Activated CD8-positive, alpha-beta T cell treated with anti-CD3 and anti-CD28 coated beads for 36 hours (primary cell): Measurements from ENCODE around the gene RETREG1. TPM values are rescaled to one million over a fixed set of nuclear protein-coding genes. Genes with fewer than 3 reads are reported as not detected.

Experiments used
- ATAC-seq: fragments of 200-7000 bp; cut with Tn5 transposase; one replicate; pipeline ENCODE4 v1.10.0; 2021; ENCODE audit warnings: mild to moderate bottlenecking, moderate library complexity
- CTCF ChIA-PET: fragments of 350-600 bp; sonication (Branson Sonifier 250); formaldehyde crosslinking; loops from one replicate; lab custom pipeline; 2021; ENCODE audit warnings: antibody characterized with exemption; lab: Charles Lee
- POLR2A ChIA-PET: fragments of 350-600 bp; sonication (Branson Sonifier 250); formaldehyde crosslinking; loops from one replicate; lab custom pipeline; 2021; ENCODE audit warnings: antibody characterized with exemption; lab: Charles Lee
- DNase-seq: peaks from one replicate; pipeline ENCODE4 v3.0.0-alpha.2; 2020
- H3K27ac Mint-ChIP-seq: one replicate; pipeline ENCODE4 v1.8.0; 2021; ENCODE audit warnings: mild to moderate bottlenecking, mixed read lengths
- H3K27me3 Mint-ChIP-seq: one replicate; pipeline ENCODE4 v1.8.0; 2021; ENCODE audit warnings: mixed read lengths
- H3K36me3 Mint-ChIP-seq: one replicate; pipeline ENCODE4 v1.8.0; 2021; ENCODE audit warnings: low read depth, mixed read lengths
- H3K4me1 Mint-ChIP-seq: one replicate; pipeline ENCODE4 v1.8.0; 2021; ENCODE audit warnings: low read depth, mixed read lengths
- H3K4me3 Mint-ChIP-seq: one replicate; pipeline ENCODE4 v1.8.0; 2021; ENCODE audit warnings: mild to moderate bottlenecking, moderate library complexity, mixed read lengths
- H3K9me3 Mint-ChIP-seq: one replicate; pipeline ENCODE4 v1.8.0; 2021; ENCODE audit warnings: mixed read lengths
- CTCF ChIP-seq: fragments of 200-600 bp; IDR thresholded peaks from one replicate; pipeline ENCODE4 v1.8.0; 2022; ENCODE audit warnings: antibody characterized with exemption, mild to moderate bottlenecking
- intact Hi-C: fragments of 100-400 bp; cut with micrococcal nuclease; formaldehyde crosslinking; loops from one replicate; pipeline ENCODE4 v1.10.0; 2022
- total RNA-seq, 2 experiments: library from RNA; stranded (reverse); gene quantifications; one replicate each; pipeline ENCODE4 v1.2.3, GENCODE V29; 2021

Gene RETREG1
- total RNA-seq, 2 experiments from 2014 or later: 31.7 to 31.9 TPM

GRCh38 chr5:16515532-16515931, 101.3 kb downstream of the RETREG1 start:
- Mint-ChIP-seq H3K4me3 (no peak overlapping the region), H3K4me1 (peaks cover 30% of the 10 kb centered on the region), H3K27me3 (no peaks in the 10 kb centered on the region), H3K36me3 (peaks cover 2% of the 10 kb centered on the region), H3K9me3 (no peaks in the 10 kb centered on the region), H3K27ac (peak overlapping the region; percentile 32)
- no peak for TF ChIP-seq CTCF
- ATAC-seq (no peak), DNase-seq (no peak)
- intact Hi-C loops: no loop called here
- ChIA-PET POLR2A (no interaction called here), CTCF (no interaction called here)

GRCh38 chr5:16510098-16510497, 106.7 kb downstream of the RETREG1 start:
- H3K9me3 Mint-ChIP-seq: no peaks in the 10 kb centered on the region
- peaks cover 2% of the 10 kb centered on the region for H3K36me3 Mint-ChIP-seq
- CTCF ChIA-PET: no interaction called here
- DNase-seq (no peak), ATAC-seq (peak; percentile 47)
- H3K27me3 Mint-ChIP-seq: no peaks in the 10 kb centered on the region
- H3K4me1 Mint-ChIP-seq: peaks cover 33% of the 10 kb centered on the region
- intact Hi-C loops: no loop called here
- POLR2A ChIA-PET: no interaction called here
- no peak overlapping the region for H3K27ac Mint-ChIP-seq
- H3K4me3 Mint-ChIP-seq: no peak overlapping the region
- TF ChIP-seq CTCF: no peak

DNA sequence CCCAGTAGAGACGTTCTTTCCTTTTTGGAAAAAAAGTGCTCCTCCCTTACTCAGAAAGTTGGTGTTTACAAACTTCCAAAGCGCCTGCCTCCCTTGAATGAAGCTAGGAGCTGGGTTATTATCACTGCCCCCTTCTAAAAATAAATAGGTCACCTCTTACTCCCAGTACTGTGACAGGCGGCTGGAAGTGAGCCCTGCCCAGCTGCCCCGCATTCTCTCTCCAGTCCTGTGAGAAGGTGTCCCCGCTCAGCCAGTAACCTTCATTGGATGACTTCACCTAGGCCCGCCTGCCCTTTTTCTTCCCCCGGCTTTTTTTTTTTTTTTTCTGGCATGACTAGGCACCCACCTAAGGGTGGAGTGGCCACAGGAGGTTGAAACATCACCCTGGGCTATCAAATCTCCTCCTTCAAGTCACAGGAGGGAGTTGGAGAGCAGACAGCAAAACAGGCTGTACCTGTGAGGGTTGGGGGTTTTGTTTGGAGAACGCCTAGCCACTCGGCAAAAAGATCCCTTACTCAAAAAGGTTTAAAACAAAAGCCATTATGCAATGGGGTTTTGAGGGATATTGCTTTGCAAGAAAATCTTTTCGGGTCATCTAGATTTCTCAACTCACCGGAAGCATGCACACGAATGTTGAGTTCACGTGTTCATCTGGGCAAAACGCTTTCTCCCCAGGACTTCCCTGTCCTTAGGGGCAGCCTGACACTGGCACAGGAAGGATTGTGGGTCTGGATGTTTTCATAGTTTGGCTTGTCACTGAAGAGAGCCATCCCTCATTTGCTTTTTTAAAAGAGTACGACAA, 107.9 kb downstream of the RETREG1 start:
- peaks cover 41% of the 10 kb centered on the region for H3K4me1 Mint-ChIP-seq
- ATAC-seq (no peak), DNase-seq (no peak)
- TF ChIP-seq CTCF: no peak
- POLR2A ChIA-PET: no interaction called here
- CTCF ChIA-PET: no interaction called here
- no peak overlapping the region for H3K27ac Mint-ChIP-seq
- intact Hi-C loops: no loop called here
- no peaks in the 10 kb centered on the region for H3K9me3 Mint-ChIP-seq
- H3K4me3 Mint-ChIP-seq: no peak overlapping the region
- peaks cover 6% of the 10 kb centered on the region for H3K36me3 Mint-ChIP-seq
- H3K27me3 Mint-ChIP-seq: no peaks in the 10 kb centered on the region

DNA sequence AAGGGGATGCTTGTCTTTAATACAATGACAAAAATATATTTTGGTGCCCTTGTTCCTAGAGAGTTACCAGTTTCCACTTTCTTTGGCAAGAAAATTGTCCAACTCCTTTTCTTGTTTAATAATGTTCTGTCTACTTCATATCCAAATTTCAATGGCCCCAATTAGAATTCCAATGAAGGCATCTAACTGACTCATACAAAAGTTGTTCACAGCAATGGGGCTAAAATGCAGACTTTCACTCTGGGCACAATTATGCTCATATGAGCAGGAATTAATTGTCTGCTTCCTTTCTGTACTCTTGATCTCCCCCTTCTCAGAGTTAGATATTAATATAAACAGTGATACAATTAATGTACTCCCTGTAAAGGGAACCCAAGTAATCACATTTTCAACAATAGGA, 109.1 kb downstream of the RETREG1 start:
- ChIA-PET POLR2A (no interaction called here), CTCF (interaction anchor here (1.3 to 1.5 kb wide), 3 partner anchors 43 to 51 kb away, joined by 3 to 4 read pairs (median 4); no protein-coding TSS in a partner anchor)
- Mint-ChIP-seq H3K36me3 (peaks cover 8% of the 10 kb centered on the region), H3K27ac (no peak overlapping the region), H3K4me1 (peaks cover 41% of the 10 kb centered on the region), H3K9me3 (no peaks in the 10 kb centered on the region), H3K4me3 (no peak overlapping the region), H3K27me3 (no peaks in the 10 kb centered on the region)
- DNase-seq (no peak), ATAC-seq (no peak)
- intact Hi-C loops: no loop called here
- no peak for TF ChIP-seq CTCF

GRCh38 chr5:16505904-16506303, 110.9 kb downstream of the RETREG1 start:
- POLR2A ChIA-PET: no interaction called here
- Mint-ChIP-seq H3K27ac (no peak overlapping the region), H3K4me3 (no peak overlapping the region), H3K4me1 (peaks cover 30% of the 10 kb centered on the region), H3K27me3 (no peaks in the 10 kb centered on the region), H3K36me3 (peaks cover 11% of the 10 kb centered on the region), H3K9me3 (peaks cover 2% of the 10 kb centered on the region)
- CTCF ChIA-PET: interaction anchor here (0.6 to 1.2 kb wide), 3 partner anchors 16 to 45 kb away, joined by 3 to 7 read pairs (median 4); no protein-coding TSS in a partner anchor
- no peak for DNase-seq
- no peak for TF ChIP-seq CTCF
- ATAC-seq: no peak
- intact Hi-C loops: no loop called here
